Neural progenitor cell (in vitro differentiated cells): ENCODE data around the gene PPP6R3. TPM values are rescaled to one million over a fixed set of nuclear protein-coding genes. Genes with fewer than 3 reads are reported as not detected.

Experiments
- DNase-seq: peaks from one replicate; pipeline ENCODE4 v3.0.0-alpha.2; 2016; ENCODE audit warnings: low spot score
- H2AFZ ChIP-seq: fragments of 200-600 bp; sonication (generic); replicated peaks from 2 replicates; pipeline ENCODE4 v1.6.1; 2016; ENCODE audit warnings: antibody characterized with exemption
- H3F3A ChIP-seq: fragments of 200-600 bp; sonication (generic); 2 replicates; pipeline ENCODE4 v1.6.1; 2016; ENCODE audit warnings: antibody characterized with exemption, low read depth
- H3K27ac ChIP-seq: fragments of 200-600 bp; sonication (generic); 2 replicates; pipeline ENCODE4 v1.5.1; 2016; ENCODE audit warnings: mild to moderate bottlenecking
- H3K27me3 ChIP-seq: fragments of 200-600 bp; sonication (generic); 2 replicates; pipeline ENCODE4 v1.6.1; 2016; ENCODE audit warnings: mild to moderate bottlenecking, moderate library complexity
- H3K36me3 ChIP-seq: fragments of 200-600 bp; sonication (generic); 2 replicates; pipeline ENCODE4 v1.5.1; 2016
- H3K4me1 ChIP-seq: fragments of 200-600 bp; sonication (generic); 2 replicates; pipeline ENCODE4 v1.6.1; 2016; ENCODE audit warnings: mixed run types
- H3K4me2 ChIP-seq: fragments of 200-600 bp; sonication (generic); 2 replicates; pipeline ENCODE4 v1.6.1; 2016
- H3K4me3 ChIP-seq: fragments of 200-600 bp; sonication (generic); 2 replicates; pipeline ENCODE4 v1.5.1; 2016
- H3K79me2 ChIP-seq: fragments of 200-600 bp; sonication (generic); 2 replicates; pipeline ENCODE4 v1.6.1; 2016; ENCODE audit warnings: low read depth
- H3K9ac ChIP-seq: fragments of 200-600 bp; sonication (generic); 2 replicates; pipeline ENCODE4 v1.6.1; 2016
- H3K9me3 ChIP-seq: fragments of 200-600 bp; sonication (generic); 2 replicates; pipeline ENCODE4 v1.5.1; 2016; ENCODE audit warnings: low read depth
- H4K20me1 ChIP-seq: fragments of 200-600 bp; sonication (generic); 2 replicates; pipeline ENCODE4 v1.6.1; 2016; ENCODE audit warnings: low read depth
- H3K27ac Mint-ChIP-seq: 3 replicates; pipeline ENCODE4 v1.8.0; 2021; ENCODE audit warnings: mixed read lengths
- H3K27me3 Mint-ChIP-seq: 2 replicates; pipeline ENCODE4 v1.8.0; 2022; ENCODE audit warnings: low read depth, mild to moderate bottlenecking, inconsistent platforms, moderate library complexity, mixed read lengths; ENCODE audit not compliant: insufficient read depth
- H3K36me3 Mint-ChIP-seq: 3 replicates; pipeline ENCODE4 v1.8.0; 2021; ENCODE audit warnings: mixed read lengths
- H3K4me1 Mint-ChIP-seq: 3 replicates; pipeline ENCODE4 v1.8.0; 2021; ENCODE audit warnings: mixed read lengths
- H3K4me3 Mint-ChIP-seq: 3 replicates; pipeline ENCODE4 v1.8.0; 2021; ENCODE audit warnings: mild to moderate bottlenecking, moderate library complexity, mixed read lengths
- H3K9me3 Mint-ChIP-seq: 3 replicates; pipeline ENCODE4 v1.8.0; 2020; ENCODE audit warnings: mixed read lengths
- EZH2 ChIP-seq: fragments of 200-600 bp; sonication (generic); IDR thresholded peaks from 2 replicates; pipeline ENCODE4 v1.6.1; 2017; ENCODE audit warnings: antibody characterized with exemption, mild to moderate bottlenecking, moderate library complexity
- EZH2phosphoT487 ChIP-seq: fragments of 200-600 bp; sonication (generic); IDR thresholded peaks from 2 replicates; pipeline ENCODE4 v1.6.1; 2017; ENCODE audit warnings: antibody characterized with exemption
- total RNA-seq: library from RNA; depleted of rRNA; stranded (reverse); fragments of >200 nt; gene quantifications from 2 replicates; pipeline ENCODE4 v1.2.3, GENCODE V29; 2015; ENCODE audit warnings: low replicate concordance
- TF ChIP-seq, protein P1 (sequence below): fragments of 200-600 bp; sonication (generic); IDR thresholded peaks from 2 replicates; pipeline ENCODE4 v1.5.1; 2017; ENCODE audit warnings: antibody characterized with exemption, mild to moderate bottlenecking

Gene PPP6R3
- total RNA-seq, 1 donor from 2014 or later, result 197 TPM

DNA sequence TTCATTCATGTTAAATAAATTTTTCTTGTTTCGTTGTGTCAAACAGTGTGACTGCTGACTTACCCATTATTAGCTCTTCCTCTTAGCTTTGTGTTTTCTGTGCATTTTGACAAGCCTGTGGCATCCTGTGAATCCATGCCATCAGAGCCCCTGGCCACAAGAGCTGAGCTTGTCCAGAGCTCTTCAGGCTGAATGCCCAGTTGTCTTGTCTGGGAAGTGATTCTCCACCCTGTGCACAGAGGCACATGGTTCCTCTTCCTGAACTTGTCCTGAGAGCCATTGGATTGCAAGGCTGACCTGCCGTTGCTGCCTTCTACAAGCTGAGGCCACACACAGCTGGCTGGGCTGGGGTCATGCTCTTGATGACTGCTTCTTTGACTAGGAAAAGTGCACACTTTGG is 64.1 kb downstream of the PPP6R3 start:
- peaks cover 5% of the 10 kb centered on the region for H3F3A ChIP-seq
- Mint-ChIP-seq H3K9me3 (no peaks in the 10 kb centered on the region), H3K4me1 (no peaks in the 10 kb centered on the region), H3K27ac (no peak overlapping the region), H3K36me3 (peaks cover 36% of the 10 kb centered on the region), H3K4me3 (no peak overlapping the region), H3K27me3 (peaks cover 2% of the 10 kb centered on the region)
- no peaks in the 10 kb centered on the region for H3K9me3 ChIP-seq
- TF ChIP-seq EZH2 (no peak), EZH2phosphoT487 (no peak)
- TF ChIP-seq, protein P1, sequence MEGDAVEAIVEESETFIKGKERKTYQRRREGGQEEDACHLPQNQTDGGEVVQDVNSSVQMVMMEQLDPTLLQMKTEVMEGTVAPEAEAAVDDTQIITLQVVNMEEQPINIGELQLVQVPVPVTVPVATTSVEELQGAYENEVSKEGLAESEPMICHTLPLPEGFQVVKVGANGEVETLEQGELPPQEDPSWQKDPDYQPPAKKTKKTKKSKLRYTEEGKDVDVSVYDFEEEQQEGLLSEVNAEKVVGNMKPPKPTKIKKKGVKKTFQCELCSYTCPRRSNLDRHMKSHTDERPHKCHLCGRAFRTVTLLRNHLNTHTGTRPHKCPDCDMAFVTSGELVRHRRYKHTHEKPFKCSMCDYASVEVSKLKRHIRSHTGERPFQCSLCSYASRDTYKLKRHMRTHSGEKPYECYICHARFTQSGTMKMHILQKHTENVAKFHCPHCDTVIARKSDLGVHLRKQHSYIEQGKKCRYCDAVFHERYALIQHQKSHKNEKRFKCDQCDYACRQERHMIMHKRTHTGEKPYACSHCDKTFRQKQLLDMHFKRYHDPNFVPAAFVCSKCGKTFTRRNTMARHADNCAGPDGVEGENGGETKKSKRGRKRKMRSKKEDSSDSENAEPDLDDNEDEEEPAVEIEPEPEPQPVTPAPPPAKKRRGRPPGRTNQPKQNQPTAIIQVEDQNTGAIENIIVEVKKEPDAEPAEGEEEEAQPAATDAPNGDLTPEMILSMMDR, result no peak
- H3K27ac ChIP-seq, result no peak overlapping the region
- peaks cover 93% of the 10 kb centered on the region for H4K20me1 ChIP-seq
- H3K4me1 ChIP-seq, result peaks cover 17% of the 10 kb centered on the region
- no peak overlapping the region for H2AFZ ChIP-seq
- no peak overlapping the region for H3K9ac ChIP-seq
- peaks cover 22% of the 10 kb centered on the region for H3K36me3 ChIP-seq
- no peak for DNase-seq
- no peak overlapping the region for H3K4me2 ChIP-seq
- no peak overlapping the region for H3K4me3 ChIP-seq
- no peaks in the 10 kb centered on the region for H3K27me3 ChIP-seq
- peaks cover 98% of the 10 kb centered on the region for H3K79me2 ChIP-seq

DNA sequence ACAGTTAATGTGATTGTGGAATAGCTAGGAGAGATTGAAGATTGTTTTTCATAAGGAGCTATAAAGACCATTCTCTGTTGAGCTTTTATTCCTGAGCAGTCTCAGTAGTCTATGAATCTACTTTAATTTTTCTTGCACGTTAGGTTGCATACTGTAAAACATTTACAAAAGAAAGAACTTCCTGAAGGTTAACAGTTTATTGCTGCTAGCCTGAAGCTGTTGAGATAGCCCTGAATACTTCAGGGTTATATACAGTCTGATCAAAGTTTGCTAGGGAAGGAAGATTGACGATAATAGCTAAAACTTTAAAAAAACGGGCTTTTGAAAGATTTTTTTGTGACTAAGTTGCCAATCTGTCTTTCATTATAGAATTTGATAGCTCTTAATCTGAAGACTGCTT is 64.8 kb downstream of the PPP6R3 start:
- Histone ChIP-seq H3K27me3 (no peaks in the 10 kb centered on the region), H3K4me3 (no peak overlapping the region), H4K20me1 (peaks cover 93% of the 10 kb centered on the region), H3K9me3 (no peaks in the 10 kb centered on the region), H3K9ac (no peak overlapping the region), H3K4me1 (peaks cover 17% of the 10 kb centered on the region), H3K79me2 (peaks cover 98% of the 10 kb centered on the region), H2AFZ (no peak overlapping the region), H3K4me2 (no peak overlapping the region), H3K27ac (no peak overlapping the region), H3F3A (peaks cover 5% of the 10 kb centered on the region), H3K36me3 (peaks cover 17% of the 10 kb centered on the region)
- H3K9me3 Mint-ChIP-seq, result no peaks in the 10 kb centered on the region
- no peaks in the 10 kb centered on the region for H3K4me1 Mint-ChIP-seq
- H3K4me3 Mint-ChIP-seq, result no peak overlapping the region
- no peak for TF ChIP-seq EZH2
- TF ChIP-seq EZH2phosphoT487, result no peak
- TF ChIP-seq, protein P1, result no peak
- peaks cover 34% of the 10 kb centered on the region for H3K36me3 Mint-ChIP-seq
- no peak overlapping the region for H3K27ac Mint-ChIP-seq
- DNase-seq, result no peak
- H3K27me3 Mint-ChIP-seq, result peaks cover 2% of the 10 kb centered on the region

DNA sequence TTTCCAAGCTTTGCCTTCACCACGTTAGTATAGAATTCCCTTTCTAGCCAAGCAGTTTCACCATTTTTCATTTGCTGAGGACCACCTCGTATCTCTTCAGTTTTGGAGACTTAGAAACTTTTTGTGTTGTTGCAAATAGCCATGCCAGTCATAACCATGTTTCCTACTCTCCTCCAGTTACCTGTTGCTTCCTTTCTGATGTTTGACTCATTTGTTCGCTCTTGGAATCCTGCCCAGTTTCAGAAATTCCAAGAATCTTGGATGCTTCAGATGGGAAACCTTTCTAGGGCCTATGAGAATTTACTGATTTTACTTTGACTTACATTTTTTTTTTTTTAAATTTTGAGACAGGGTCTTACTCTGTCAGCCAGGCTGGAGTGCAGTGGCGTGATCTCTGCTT is 65.4 kb downstream of the PPP6R3 start:
- no peak overlapping the region for H3K27ac Mint-ChIP-seq
- H3K27ac ChIP-seq, result no peak overlapping the region
- peaks cover 5% of the 10 kb centered on the region for H3F3A ChIP-seq
- no peaks in the 10 kb centered on the region for H3K4me1 Mint-ChIP-seq
- peaks cover 2% of the 10 kb centered on the region for H3K27me3 Mint-ChIP-seq
- DNase-seq, result no peak
- H4K20me1 ChIP-seq, result peaks cover 93% of the 10 kb centered on the region
- TF ChIP-seq EZH2, result no peak
- TF ChIP-seq, protein P1, result no peak
- no peak for TF ChIP-seq EZH2phosphoT487
- no peaks in the 10 kb centered on the region for H3K9me3 ChIP-seq
- peaks cover 17% of the 10 kb centered on the region for H3K4me1 ChIP-seq
- no peak overlapping the region for H3K4me2 ChIP-seq
- peaks cover 14% of the 10 kb centered on the region for H3K36me3 ChIP-seq
- H3K36me3 Mint-ChIP-seq, result peaks cover 31% of the 10 kb centered on the region
- H3K9ac ChIP-seq, result no peak overlapping the region
- H3K4me3 Mint-ChIP-seq, result no peak overlapping the region
- H3K27me3 ChIP-seq, result no peaks in the 10 kb centered on the region
- no peak overlapping the region for H3K4me3 ChIP-seq
- H3K9me3 Mint-ChIP-seq, result no peaks in the 10 kb centered on the region
- H2AFZ ChIP-seq, result no peak overlapping the region
- peaks cover 98% of the 10 kb centered on the region for H3K79me2 ChIP-seq
